ENCODE measurements around the gene CTPS1. TPM values are rescaled to one million over a fixed set of nuclear protein-coding genes. Genes with fewer than 3 reads are reported as not detected.

CTPS1 gene
- total and polyA plus RNA-seq, 2 of the 13 experiments (the other 11 are each of a cell fraction or from before 2014, with no cell fraction given) = 9.6 to 42.8 TPM

DNA sequence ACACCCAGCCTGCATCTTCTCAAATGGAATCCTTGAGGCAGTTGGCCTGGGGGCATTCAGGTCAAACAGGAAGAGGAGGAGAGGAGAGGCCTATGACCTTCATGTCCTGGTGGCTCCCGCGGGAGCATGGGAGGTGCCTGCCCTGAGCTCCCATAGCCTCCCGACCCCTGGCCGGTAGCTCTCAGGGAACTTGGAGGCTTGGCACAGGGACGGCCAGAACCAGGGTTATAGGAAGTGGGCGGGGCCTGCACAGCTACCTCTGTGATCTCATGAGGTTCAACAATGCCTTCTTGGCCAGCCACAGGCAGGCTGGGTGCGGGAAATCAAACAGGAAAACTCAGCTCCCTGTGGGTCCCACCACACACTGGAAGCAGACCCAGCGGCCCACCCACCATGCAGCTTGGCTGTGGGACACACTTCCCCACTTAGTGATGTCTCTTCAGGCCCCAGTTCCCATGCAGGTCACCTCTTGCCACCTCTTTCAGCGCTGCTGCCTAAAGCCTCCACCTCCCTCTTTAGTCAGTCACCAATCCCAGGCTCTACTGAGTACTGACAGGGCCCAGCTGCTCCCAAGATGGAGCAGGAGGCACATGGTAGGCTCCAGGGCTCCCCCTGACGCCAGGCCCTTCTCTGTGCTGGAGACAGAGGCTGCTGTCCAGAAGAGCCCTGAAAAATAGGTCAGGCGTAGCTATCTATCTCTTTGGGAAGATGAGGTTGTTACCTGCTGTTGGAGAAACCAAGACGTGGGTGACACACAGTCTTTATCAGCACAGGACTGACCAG lies 42.2 kb downstream of the CTPS1 start, which contains the start of gene SLFNL1 (continued):
- TF ChIP-seq, protein P1, sequence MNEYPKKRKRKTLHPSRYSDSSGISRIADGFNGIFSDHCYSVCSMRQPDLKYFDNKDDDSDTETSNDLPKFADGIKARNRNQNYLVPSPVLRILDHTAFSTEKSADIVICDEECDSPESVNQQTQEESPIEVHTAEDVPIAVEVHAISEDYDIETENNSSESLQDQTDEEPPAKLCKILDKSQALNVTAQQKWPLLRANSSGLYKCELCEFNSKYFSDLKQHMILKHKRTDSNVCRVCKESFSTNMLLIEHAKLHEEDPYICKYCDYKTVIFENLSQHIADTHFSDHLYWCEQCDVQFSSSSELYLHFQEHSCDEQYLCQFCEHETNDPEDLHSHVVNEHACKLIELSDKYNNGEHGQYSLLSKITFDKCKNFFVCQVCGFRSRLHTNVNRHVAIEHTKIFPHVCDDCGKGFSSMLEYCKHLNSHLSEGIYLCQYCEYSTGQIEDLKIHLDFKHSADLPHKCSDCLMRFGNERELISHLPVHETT (CRISPR knock-in tag; conservative IDR thresholded peaks at IDR 0.05) = no peak
- TF ChIP-seq RBM22 (optimal IDR thresholded peaks at IDR 0.05; ENCODE audit: low read length) (peak; percentile 90), ZSCAN12 (CRISPR knock-in tag; IDR thresholded peaks at IDR 0.05) (no peak), STAT5B (CRISPR knock-in tag; IDR thresholded peaks at IDR 0.05) (no peak), ZNF567 (CRISPR knock-in tag; IDR thresholded peaks at IDR 0.05; ENCODE audit: borderline replicate concordance) (no peak), CC2D1A (CRISPR knock-in tag; IDR thresholded peaks at IDR 0.05) (no peak), ZKSCAN8 (CRISPR knock-in tag; IDR thresholded peaks at IDR 0.05; ENCODE audit: borderline replicate concordance) (no peak), POLR2G (IDR thresholded peaks at IDR 0.05; ENCODE audit: low read depth, low read length) (peak; percentile 56), HNRNPH1 (optimal IDR thresholded peaks at IDR 0.05; ENCODE audit: low read depth, low read length) (no peak), KLF16 (CRISPR knock-in tag; IDR thresholded peaks at IDR 0.05) (no peak), RBFOX2 (IDR thresholded peaks at IDR 0.05; ENCODE audit: low read depth, low read length) (no peak)
- TF ChIP-seq, protein P2, sequence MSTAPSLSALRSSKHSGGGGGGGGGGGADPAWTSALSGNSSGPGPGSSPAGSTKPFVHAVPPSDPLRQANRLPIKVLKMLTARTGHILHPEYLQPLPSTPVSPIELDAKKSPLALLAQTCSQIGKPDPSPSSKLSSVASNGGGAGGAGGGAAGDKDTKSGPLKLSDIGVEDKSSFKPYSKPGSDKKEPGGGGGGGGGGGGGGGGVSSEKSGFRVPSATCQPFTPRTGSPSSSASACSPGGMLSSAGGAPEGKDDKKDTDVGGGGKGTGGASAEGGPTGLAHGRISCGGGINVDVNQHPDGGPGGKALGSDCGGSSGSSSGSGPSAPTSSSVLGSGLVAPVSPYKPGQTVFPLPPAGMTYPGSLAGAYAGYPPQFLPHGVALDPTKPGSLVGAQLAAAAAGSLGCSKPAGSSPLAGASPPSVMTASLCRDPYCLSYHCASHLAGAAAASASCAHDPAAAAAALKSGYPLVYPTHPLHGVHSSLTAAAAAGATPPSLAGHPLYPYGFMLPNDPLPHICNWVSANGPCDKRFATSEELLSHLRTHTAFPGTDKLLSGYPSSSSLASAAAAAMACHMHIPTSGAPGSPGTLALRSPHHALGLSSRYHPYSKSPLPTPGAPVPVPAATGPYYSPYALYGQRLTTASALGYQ (CRISPR knock-in tag; IDR thresholded peaks at IDR 0.05) = no peak
- TF ChIP-seq, protein P3, sequence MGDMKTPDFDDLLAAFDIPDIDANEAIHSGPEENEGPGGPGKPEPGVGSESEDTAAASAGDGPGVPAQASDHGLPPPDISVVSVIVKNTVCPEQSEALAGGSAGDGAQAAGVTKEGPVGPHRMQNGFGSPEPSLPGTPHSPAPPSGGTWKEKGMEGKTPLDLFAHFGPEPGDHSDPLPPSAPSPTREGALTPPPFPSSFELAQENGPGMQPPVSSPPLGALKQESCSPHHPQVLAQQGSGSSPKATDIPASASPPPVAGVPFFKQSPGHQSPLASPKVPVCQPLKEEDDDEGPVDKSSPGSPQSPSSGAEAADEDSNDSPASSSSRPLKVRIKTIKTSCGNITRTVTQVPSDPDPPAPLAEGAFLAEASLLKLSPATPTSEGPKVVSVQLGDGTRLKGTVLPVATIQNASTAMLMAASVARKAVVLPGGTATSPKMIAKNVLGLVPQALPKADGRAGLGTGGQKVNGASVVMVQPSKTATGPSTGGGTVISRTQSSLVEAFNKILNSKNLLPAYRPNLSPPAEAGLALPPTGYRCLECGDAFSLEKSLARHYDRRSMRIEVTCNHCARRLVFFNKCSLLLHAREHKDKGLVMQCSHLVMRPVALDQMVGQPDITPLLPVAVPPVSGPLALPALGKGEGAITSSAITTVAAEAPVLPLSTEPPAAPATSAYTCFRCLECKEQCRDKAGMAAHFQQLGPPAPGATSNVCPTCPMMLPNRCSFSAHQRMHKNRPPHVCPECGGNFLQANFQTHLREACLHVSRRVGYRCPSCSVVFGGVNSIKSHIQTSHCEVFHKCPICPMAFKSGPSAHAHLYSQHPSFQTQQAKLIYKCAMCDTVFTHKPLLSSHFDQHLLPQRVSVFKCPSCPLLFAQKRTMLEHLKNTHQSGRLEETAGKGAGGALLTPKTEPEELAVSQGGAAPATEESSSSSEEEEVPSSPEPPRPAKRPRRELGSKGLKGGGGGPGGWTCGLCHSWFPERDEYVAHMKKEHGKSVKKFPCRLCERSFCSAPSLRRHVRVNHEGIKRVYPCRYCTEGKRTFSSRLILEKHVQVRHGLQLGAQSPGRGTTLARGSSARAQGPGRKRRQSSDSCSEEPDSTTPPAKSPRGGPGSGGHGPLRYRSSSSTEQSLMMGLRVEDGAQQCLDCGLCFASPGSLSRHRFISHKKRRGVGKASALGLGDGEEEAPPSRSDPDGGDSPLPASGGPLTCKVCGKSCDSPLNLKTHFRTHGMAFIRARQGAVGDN (CRISPR knock-in tag; IDR thresholded peaks at IDR 0.05) = peak; percentile 39
- TF ChIP-seq, protein P4, sequence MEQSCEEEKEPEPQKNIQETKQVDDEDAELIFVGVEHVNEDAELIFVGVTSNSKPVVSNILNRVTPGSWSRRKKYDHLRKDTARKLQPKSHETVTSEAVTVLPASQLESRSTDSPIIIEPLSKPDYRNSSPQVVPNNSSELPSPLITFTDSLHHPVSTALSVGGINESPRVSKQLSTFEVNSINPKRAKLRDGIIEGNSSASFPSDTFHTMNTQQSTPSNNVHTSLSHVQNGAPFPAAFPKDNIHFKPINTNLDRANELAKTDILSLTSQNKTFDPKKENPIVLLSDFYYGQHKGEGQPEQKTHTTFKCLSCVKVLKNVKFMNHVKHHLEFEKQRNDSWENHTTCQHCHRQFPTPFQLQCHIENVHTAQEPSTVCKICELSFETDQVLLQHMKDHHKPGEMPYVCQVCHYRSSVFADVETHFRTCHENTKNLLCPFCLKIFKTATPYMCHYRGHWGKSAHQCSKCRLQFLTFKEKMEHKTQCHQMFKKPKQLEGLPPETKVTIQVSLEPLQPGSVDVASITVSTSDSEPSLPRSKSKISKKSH (CRISPR knock-in tag; IDR thresholded peaks at IDR 0.05; ENCODE audit: borderline replicate concordance) = 0 out of 2 replicates have a peak, but pooled peaks have one; percentile 28
- TF ChIP-seq, protein P5, sequence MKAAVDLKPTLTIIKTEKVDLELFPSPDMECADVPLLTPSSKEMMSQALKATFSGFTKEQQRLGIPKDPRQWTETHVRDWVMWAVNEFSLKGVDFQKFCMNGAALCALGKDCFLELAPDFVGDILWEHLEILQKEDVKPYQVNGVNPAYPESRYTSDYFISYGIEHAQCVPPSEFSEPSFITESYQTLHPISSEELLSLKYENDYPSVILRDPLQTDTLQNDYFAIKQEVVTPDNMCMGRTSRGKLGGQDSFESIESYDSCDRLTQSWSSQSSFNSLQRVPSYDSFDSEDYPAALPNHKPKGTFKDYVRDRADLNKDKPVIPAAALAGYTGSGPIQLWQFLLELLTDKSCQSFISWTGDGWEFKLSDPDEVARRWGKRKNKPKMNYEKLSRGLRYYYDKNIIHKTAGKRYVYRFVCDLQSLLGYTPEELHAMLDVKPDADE (CRISPR knock-in tag; IDR thresholded peaks at IDR 0.05) = no peak
